ENCODE results near the gene NELFB.

Gene NELFB

DNA sequence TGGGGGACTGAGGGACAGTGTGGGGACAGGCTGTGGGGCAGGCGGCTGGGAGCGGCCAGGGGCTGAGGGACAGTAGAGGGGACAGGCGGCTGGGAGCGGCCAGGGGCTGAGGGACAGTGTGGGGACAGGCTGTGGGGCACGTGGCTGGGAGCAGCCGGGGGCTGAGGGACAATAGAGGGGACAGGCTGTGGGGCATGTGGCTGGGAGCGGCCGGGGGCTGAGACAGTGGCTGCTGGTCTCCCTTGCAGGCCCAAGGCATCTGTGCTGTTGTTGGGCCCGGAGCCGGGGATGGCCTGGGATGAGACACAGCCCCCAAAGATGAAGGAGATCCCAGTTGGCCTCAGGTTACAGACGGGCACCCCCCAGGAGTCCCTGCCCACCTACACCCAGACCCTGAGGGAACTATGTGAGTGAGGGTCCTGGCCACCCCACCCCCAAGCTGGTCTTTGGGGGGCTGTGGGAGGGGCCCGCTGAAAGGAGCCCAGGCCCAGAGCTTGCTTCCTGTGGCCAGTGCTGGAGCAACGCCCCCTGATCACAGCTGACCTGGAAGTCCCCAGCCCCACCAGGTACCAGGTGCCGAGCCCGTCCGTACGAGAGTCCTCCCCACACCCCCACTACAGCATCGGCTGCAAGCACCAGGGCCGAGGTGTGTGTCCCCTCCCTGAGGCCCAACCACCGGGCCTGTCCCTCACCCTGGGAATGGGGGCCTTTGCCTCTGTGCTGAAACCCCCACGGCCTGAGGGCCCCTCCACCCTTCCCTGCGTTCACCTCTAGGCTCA lies 3.4 kb upstream of the NELFB start:
- DNase-seq (ENCODE audit: low read depth), result no peak
- no peak for TF ChIP-seq MYC (IDR thresholded peaks at IDR 0.05; ENCODE audit: low read depth, low read length)
- no peak for TF ChIP-seq POLR2A (IDR thresholded peaks at IDR 0.05; ENCODE audit: extremely low read depth, insufficient read length)
- TF ChIP-seq, protein P1, sequence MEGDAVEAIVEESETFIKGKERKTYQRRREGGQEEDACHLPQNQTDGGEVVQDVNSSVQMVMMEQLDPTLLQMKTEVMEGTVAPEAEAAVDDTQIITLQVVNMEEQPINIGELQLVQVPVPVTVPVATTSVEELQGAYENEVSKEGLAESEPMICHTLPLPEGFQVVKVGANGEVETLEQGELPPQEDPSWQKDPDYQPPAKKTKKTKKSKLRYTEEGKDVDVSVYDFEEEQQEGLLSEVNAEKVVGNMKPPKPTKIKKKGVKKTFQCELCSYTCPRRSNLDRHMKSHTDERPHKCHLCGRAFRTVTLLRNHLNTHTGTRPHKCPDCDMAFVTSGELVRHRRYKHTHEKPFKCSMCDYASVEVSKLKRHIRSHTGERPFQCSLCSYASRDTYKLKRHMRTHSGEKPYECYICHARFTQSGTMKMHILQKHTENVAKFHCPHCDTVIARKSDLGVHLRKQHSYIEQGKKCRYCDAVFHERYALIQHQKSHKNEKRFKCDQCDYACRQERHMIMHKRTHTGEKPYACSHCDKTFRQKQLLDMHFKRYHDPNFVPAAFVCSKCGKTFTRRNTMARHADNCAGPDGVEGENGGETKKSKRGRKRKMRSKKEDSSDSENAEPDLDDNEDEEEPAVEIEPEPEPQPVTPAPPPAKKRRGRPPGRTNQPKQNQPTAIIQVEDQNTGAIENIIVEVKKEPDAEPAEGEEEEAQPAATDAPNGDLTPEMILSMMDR (IDR thresholded peaks at IDR 0.05; ENCODE audit: low read depth, low read length), result no peak
- TF ChIP-seq, protein P2, sequence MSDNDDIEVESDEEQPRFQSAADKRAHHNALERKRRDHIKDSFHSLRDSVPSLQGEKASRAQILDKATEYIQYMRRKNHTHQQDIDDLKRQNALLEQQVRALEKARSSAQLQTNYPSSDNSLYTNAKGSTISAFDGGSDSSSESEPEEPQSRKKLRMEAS (IDR thresholded peaks at IDR 0.05; ENCODE audit: low read depth, low read length), result no peak
- H3K4me3 ChIP-seq (ENCODE audit: low read depth, low read length), result no peak overlapping the region

DNA sequence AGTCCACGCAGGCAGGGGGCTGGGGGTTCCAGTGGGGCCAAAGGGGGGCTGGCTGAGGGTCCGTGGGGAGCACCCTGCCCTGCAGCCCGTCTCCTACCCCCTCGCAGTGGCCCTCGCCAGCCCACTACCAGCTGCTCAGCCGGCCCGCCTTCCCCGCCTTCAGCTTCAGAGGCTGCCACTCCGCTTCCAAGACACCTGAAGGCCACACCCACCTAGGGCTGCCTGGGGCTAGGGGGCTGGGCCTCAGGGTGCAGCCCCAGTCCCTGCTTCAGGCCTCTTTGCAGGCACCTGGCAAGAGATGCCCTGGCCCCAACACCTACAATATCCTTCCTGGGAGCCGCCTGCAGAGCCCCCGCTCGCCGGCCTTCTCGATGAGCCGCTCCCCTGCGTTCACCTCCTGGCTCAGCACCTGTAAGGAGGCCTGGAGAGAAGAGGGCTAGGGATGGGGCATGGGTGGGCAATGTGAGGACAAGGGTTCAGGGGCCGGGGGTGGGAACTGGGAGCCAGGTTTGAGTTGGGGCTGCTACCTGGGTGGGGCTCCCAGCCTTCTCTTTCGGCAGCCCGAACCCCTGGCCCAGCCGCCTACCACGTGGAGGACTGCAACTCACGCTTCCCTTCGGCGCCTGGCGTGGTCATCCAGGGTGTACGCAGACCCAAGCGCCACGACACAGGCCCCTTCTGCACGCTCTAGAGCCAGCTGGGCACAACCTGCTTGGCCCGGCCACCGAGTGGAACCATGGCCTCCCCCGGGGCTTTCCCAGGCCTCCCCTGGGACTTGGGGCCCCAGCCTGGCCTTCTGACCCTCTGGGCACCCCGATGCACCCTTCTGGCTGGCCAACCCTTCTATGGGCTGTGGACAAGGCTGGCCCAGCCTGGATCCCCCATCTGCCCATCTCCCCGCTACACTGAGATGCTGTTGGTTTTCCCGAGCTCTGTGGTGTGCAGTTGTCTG lies 2.3 kb upstream of the NELFB start:
- H3K4me3 ChIP-seq (ENCODE audit: low read depth, low read length), result no peak overlapping the region
- TF ChIP-seq, protein P2 (IDR thresholded peaks at IDR 0.05; ENCODE audit: low read depth, low read length), result no peak
- TF ChIP-seq, protein P1 (IDR thresholded peaks at IDR 0.05; ENCODE audit: low read depth, low read length), result no peak
- no peak for TF ChIP-seq MYC (IDR thresholded peaks at IDR 0.05; ENCODE audit: low read depth, low read length)
- no peak for TF ChIP-seq POLR2A (IDR thresholded peaks at IDR 0.05; ENCODE audit: extremely low read depth, insufficient read length)
- no peak for DNase-seq (ENCODE audit: low read depth)

DNA sequence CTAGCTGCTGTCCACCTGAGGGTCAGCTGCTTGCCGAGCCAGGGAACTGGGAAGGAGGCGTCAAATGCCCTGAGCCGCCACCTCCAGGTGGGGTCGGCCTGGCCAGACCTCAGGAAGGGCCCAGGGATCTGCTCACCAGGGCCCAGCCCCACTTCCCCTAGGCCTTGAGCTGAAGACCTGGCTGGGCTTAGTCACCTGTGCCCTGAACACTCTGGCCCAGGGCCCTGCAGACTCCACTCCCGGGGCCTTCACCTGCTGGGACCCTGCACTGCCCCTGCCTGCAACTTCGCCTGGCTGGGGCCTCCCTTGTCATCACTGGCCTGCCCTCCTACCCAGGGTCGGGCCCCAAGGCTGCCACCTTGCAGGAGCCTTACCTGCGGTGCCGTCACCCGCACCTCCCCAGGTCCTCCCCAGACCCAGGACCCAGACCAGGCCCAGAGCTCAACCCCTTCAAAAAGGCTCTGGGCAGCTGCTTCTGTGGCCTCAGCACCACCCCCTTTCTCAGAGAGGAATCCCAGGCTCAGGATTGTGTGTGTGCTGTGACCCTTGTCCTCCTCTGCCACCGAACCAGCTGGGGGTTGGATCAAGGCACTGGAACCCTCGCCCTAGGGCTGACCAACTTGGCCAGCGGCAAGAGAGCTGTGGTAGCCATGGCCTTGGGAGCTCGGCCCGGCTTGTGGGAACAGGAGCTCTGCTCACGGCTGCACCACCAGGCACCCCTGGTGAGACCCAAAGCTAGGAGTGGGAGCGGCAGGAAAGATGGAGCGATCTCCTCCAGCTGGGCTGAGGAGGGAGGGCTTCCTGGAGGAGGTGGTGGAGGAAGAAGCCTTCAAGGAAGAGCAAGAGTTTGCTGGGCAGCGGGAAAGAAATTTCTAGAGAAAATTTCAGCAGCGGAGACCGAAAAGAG lies 1.2 kb upstream of the NELFB start:
- no peak overlapping the region for H3K4me3 ChIP-seq (ENCODE audit: low read depth, low read length)
- TF ChIP-seq MYC (IDR thresholded peaks at IDR 0.05; ENCODE audit: low read depth, low read length), result no peak
- TF ChIP-seq, protein P1 (IDR thresholded peaks at IDR 0.05; ENCODE audit: low read depth, low read length), result no peak
- TF ChIP-seq, protein P2 (IDR thresholded peaks at IDR 0.05; ENCODE audit: low read depth, low read length), result no peak
- TF ChIP-seq POLR2A (IDR thresholded peaks at IDR 0.05; ENCODE audit: extremely low read depth, insufficient read length), result no peak
- no peak for DNase-seq (ENCODE audit: low read depth)

DNA sequence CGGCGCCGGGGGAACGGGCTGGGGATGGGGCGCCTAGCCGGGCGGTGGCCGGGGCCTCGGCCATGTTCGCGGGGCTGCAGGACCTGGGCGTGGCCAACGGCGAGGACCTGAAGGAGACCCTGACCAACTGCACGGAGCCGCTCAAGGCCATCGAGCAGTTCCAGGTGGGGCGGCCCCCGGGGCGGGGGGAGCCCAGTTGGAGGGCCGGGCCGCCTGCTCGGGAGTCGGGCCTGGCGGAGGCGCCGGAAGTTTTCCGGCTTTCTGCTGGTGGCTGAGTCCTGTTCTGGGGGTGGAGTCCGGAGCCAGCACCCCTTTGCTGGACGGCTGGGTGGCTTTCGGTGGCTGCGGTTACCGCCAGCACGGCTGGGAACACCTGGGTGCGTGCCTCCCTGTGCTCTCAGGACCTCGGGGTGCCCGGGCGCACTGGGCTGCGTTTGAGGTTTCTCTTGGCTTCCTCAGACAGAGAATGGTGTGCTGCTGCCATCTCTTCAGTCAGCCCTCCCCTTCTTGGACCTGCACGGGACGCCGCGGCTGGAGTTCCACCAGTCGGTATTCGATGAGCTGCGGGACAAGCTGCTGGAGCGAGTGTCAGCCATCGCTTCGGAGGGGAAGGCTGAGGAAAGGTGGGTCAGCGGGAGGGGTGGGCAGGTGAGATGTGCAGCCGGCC lies 454 bp downstream of the NELFB start:
- DNase-seq (ENCODE audit: low read depth), result peak; percentile 65
- TF ChIP-seq, protein P1 (IDR thresholded peaks at IDR 0.05; ENCODE audit: low read depth, low read length), result no peak
- no peak for TF ChIP-seq MYC (IDR thresholded peaks at IDR 0.05; ENCODE audit: low read depth, low read length)
- TF ChIP-seq POLR2A (IDR thresholded peaks at IDR 0.05; ENCODE audit: extremely low read depth, insufficient read length), result no peak
- TF ChIP-seq, protein P2 (IDR thresholded peaks at IDR 0.05; ENCODE audit: low read depth, low read length), result no peak
- peak overlapping the region; percentile 85 for H3K4me3 ChIP-seq (ENCODE audit: low read depth, low read length)
